Measurements from ENCODE around the gene MED4.

GRCh38 chr13:48110931-48111721 lies 16.2 kb upstream of the MED4 start:
- TF ChIP-seq POLR2A (IDR thresholded peaks at IDR 0.05) (no peak), CTCF (IDR thresholded peaks at IDR 0.05) (no peak)

Measured in thyroid gland (tissue), 4 donors.